ENCODE data around the gene RBMS1.

DNA sequence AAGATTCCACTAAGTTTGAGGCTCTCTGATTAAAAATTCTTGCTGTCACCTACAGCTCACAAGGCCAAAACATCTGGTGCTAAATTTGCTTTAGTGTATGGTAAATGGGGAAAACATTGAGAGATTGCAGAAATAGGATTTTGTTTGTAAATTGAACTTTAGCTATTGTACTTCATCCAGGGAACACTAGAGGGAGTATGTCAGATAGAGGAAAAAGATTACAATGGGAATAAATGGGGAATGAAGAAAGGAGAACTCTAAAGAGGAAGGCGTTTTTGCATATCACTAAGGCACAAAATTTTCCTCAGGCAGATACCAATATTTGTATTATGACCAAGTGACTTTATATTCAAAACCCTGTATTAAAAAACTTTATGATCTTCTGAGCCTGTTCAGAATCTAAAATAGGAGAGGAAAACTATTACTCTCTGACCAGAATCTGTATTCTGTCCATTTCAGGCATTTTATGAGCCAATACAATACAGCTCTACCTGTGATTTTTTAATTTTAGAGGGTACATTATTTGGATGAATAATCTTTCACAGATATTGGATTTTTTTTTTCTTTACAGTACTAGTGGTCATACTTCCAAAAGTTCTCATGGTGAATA, 241.2 kb downstream of the RBMS1 start:
- no peak for TF ChIP-seq POU2F2 (IDR thresholded peaks at IDR 0.05; ENCODE audit: low read depth, low read length)
- no peak for TF ChIP-seq POLR2AphosphoS5 (IDR thresholded peaks at IDR 0.05; ENCODE audit: low read depth, low read length)
- TF ChIP-seq PAX5 (IDR thresholded peaks at IDR 0.05; ENCODE audit: insufficient read depth, low read length, severe bottlenecking): no peak
- no peak for TF ChIP-seq TAF1 (IDR thresholded peaks at IDR 0.05; ENCODE audit: low read depth, low read length)
- TF ChIP-seq POLR2A (IDR thresholded peaks at IDR 0.05; ENCODE audit: low read depth, low read length): no peak
- no peak for TF ChIP-seq SPI1 (IDR thresholded peaks at IDR 0.05; ENCODE audit: low read depth, low read length)

Measured in GM12891 (cell line).